Measurements from ENCODE around the gene ID3.

GRCh38 chr1:23554481-23555269 lies 4.6 kb downstream of the ID3 start:
- TF ChIP-seq ZNF274 (IDR thresholded peaks at IDR 0.05; ENCODE audit: low read depth, low read length) (no peak), YY1 (IDR thresholded peaks at IDR 0.05; ENCODE audit: insufficient read depth, insufficient read length) (no peak)
